ENCODE results near the gene COL4A6.
A peak's percentile ranks its signal among the peaks of the same experiment; 100 is the strongest.

COL4A6 gene

DNA sequence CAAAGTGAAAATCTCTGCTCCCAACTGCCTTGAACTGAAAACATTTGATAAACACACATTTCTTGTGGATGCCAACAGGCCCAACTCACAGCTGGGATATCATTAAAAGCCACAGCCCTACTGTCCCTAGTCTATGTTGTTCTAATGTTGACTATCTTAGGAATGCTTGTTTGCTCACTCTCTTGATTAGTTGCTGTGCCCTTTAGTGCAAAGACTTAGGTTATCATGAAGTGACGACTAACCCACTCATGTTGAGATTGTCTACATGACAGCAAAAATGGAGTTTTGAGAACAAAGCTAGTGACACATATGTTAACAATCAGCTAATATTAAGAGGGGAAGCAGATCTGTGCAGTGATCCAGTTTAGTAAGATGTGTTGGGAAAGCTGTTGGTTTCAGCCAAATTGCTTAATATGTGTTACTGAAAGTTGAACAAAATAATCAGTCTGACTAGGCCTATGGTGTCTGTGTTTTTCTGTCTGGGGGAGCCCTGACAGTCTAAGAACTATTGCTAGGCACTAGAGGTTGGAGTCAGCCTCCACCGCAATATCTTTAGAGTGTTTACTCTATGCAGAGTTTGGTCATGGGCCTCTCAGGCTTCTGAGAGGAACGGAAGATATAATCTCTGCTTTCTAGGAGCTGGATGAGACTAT lies 221.2 kb downstream of the COL4A6 start:
- DNase-seq (ENCODE audit: low spot score) = no peak
- Histone ChIP-seq H3K23ac (ENCODE audit: low read depth, low read length, poor library complexity) (no peak overlapping the region), H3K79me1 (ENCODE audit: low read depth, low read length) (no peaks in the 10 kb centered on the region), H2BK15ac (ENCODE audit: low read length) (no peak overlapping the region), H3K4me3 (ENCODE audit: low read length in 2 of 2) (no peak overlapping the region), H4K8ac (ENCODE audit: low read depth, low read length) (no peak overlapping the region), H3K27ac (replicated peaks; ENCODE audit: low read length) (no peak overlapping the region), H2BK5ac (ENCODE audit: low read length) (no peak overlapping the region), H3K4me2 (ENCODE audit: insufficient read depth, low read length, poor library complexity, severe bottlenecking) (no peak overlapping the region), H3K4ac (ENCODE audit: low read length) (no peak overlapping the region), H4K91ac (ENCODE audit: low read depth, low read length, poor library complexity) (no peak overlapping the region), H2AFZ (ENCODE audit: low read length) (no peak overlapping the region), H3K14ac (ENCODE audit: low read length) (no peak overlapping the region), H3K9ac (ENCODE audit: low read depth, low read length, poor library complexity) (no peak overlapping the region), H3K27me3 (ENCODE audit: control insufficient read depth in 3 of 3, insufficient read depth in 3 of 3, low read depth in 1 of 3, low read length in 3 of 3) (no peaks in the 10 kb centered on the region), H3K36me3 (replicated peaks in 1 of 2; ENCODE audit: control insufficient read depth in 2 of 2, insufficient read depth in 2 of 2, low read length in 2 of 2) (peaks cover 3 to 6% of the 10 kb centered on the region in 2 donors), H3K4me1 (ENCODE audit: control insufficient read depth in 2 of 2, insufficient read depth in 1 of 2, low read depth in 1 of 2, low read length in 2 of 2) (no peaks in the 10 kb centered on the region), H2BK12ac (ENCODE audit: low read length) (no peak overlapping the region), H2AK5ac (ENCODE audit: low read depth, low read length) (no peak overlapping the region), H3K9me3 (replicated peaks in 1 of 2; ENCODE audit: control insufficient read depth in 2 of 2, insufficient read depth in 1 of 2, low read depth in 1 of 2, low read length in 2 of 2) (no peaks in the 10 kb centered on the region), H3K18ac (ENCODE audit: low read length) (no peak overlapping the region), H2BK120ac (ENCODE audit: low read depth, low read length) (no peak overlapping the region)
- no CpG with 5 or more reads among the region's 3 CpGs for WGBS, 2 donors (ENCODE audit: extremely low coverage in 2 of 2, insufficient read length in 2 of 2, insufficient replicate concordance in 1 of 2)

DNA sequence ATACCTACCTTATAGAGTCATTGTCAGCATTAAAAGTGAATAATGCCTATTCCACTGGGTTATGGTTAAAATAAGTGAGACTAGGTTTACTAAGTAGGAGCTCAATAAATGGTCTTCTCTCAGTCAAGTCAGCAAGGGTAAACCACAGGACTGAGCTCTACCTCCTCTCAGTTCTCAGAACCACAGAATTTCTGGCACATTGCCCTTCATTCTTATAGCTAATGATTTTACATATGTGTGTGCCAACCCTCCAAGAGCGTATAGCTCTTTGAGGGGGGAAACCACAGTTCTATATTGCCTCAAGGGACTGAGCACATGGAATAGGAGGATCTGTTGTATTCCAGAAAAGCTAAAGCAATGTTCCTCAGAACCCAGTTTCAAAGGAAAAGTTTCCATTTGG lies 221.8 kb downstream of the COL4A6 start:
- no peak overlapping the region for H3K14ac ChIP-seq (ENCODE audit: low read length)
- no peak for DNase-seq (ENCODE audit: low spot score)
- WGBS, 2 donors (ENCODE audit: extremely low coverage in 2 of 2, insufficient read length in 2 of 2, insufficient replicate concordance in 1 of 2) = no CpG with 5 or more reads among the region's 1 CpG
- no peak overlapping the region for H3K18ac ChIP-seq (ENCODE audit: low read length)
- no peak overlapping the region for H3K9ac ChIP-seq (ENCODE audit: low read depth, low read length, poor library complexity)
- H3K27ac ChIP-seq (replicated peaks; ENCODE audit: low read length) = no peak overlapping the region
- H3K23ac ChIP-seq (ENCODE audit: low read depth, low read length, poor library complexity) = no peak overlapping the region
- H4K8ac ChIP-seq (ENCODE audit: low read depth, low read length) = no peak overlapping the region
- no peaks in the 10 kb centered on the region for H3K27me3 ChIP-seq (ENCODE audit: control insufficient read depth in 3 of 3, insufficient read depth in 3 of 3, low read depth in 1 of 3, low read length in 3 of 3)
- no peaks in the 10 kb centered on the region for H3K9me3 ChIP-seq (replicated peaks in 1 of 2; ENCODE audit: control insufficient read depth in 2 of 2, insufficient read depth in 1 of 2, low read depth in 1 of 2, low read length in 2 of 2)
- H3K4ac ChIP-seq (ENCODE audit: low read length) = no peak overlapping the region
- H4K91ac ChIP-seq (ENCODE audit: low read depth, low read length, poor library complexity) = no peak overlapping the region
- no peak overlapping the region for H3K4me2 ChIP-seq (ENCODE audit: insufficient read depth, low read length, poor library complexity, severe bottlenecking)
- H3K4me3 ChIP-seq (ENCODE audit: low read length in 2 of 2) = no peak overlapping the region
- no peaks in the 10 kb centered on the region for H3K79me1 ChIP-seq (ENCODE audit: low read depth, low read length)
- peaks cover 3 to 6% of the 10 kb centered on the region in 2 donors for H3K36me3 ChIP-seq (replicated peaks in 1 of 2; ENCODE audit: control insufficient read depth in 2 of 2, insufficient read depth in 2 of 2, low read length in 2 of 2)
- no peak overlapping the region for H2AK5ac ChIP-seq (ENCODE audit: low read depth, low read length)
- no peak overlapping the region for H2BK15ac ChIP-seq (ENCODE audit: low read length)
- no peak overlapping the region for H2BK5ac ChIP-seq (ENCODE audit: low read length)
- H3K4me1 ChIP-seq (ENCODE audit: control insufficient read depth in 2 of 2, insufficient read depth in 1 of 2, low read depth in 1 of 2, low read length in 2 of 2) = no peaks in the 10 kb centered on the region
- no peak overlapping the region for H2AFZ ChIP-seq (ENCODE audit: low read length)
- H2BK120ac ChIP-seq (ENCODE audit: low read depth, low read length) = no peak overlapping the region
- no peak overlapping the region for H2BK12ac ChIP-seq (ENCODE audit: low read length)

DNA sequence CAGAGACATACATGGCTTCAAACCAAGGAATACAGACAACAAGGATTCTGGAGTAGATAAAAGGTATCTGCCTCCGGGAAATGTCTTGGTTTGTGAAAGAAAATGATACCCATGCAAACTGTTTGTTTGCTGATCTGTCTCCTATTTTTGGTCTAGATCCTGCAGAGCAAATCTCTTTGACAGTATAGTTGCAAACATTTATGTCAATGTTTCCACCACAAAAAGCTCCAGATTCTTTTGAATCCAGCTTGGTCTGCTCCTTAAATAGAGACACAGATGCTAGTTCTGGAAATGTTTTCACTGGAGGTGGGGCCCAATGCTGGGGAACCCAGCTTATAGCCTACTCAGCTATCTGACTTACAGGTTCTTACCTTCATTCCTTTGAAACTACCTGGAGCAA lies 226.9 kb downstream of the COL4A6 start:
- no peak overlapping the region for H4K8ac ChIP-seq (ENCODE audit: low read depth, low read length)
- H2BK5ac ChIP-seq (ENCODE audit: low read length) = no peak overlapping the region
- H3K4ac ChIP-seq (ENCODE audit: low read length) = no peak overlapping the region
- no peak for DNase-seq (ENCODE audit: low spot score)
- no peak overlapping the region for H2BK12ac ChIP-seq (ENCODE audit: low read length)
- no peak overlapping the region for H3K4me2 ChIP-seq (ENCODE audit: insufficient read depth, low read length, poor library complexity, severe bottlenecking)
- no peak overlapping the region for H3K4me3 ChIP-seq (ENCODE audit: low read length in 2 of 2)
- no peak overlapping the region for H3K27ac ChIP-seq (replicated peaks; ENCODE audit: low read length)
- no peaks in the 10 kb centered on the region for H3K9me3 ChIP-seq (replicated peaks in 1 of 2; ENCODE audit: control insufficient read depth in 2 of 2, insufficient read depth in 1 of 2, low read depth in 1 of 2, low read length in 2 of 2)
- H2AK5ac ChIP-seq (ENCODE audit: low read depth, low read length) = no peak overlapping the region
- no peaks in the 10 kb centered on the region for H3K36me3 ChIP-seq (replicated peaks in 1 of 2; ENCODE audit: control insufficient read depth in 2 of 2, insufficient read depth in 2 of 2, low read length in 2 of 2)
- H2AFZ ChIP-seq (ENCODE audit: low read length) = no peak overlapping the region
- H4K91ac ChIP-seq (ENCODE audit: low read depth, low read length, poor library complexity) = no peak overlapping the region
- H3K4me1 ChIP-seq (ENCODE audit: control insufficient read depth in 2 of 2, insufficient read depth in 1 of 2, low read depth in 1 of 2, low read length in 2 of 2) = peaks cover 9 to 12% of the 10 kb centered on the region in 2 donors
- no peaks in the 10 kb centered on the region for H3K79me1 ChIP-seq (ENCODE audit: low read depth, low read length)
- no peak overlapping the region for H3K18ac ChIP-seq (ENCODE audit: low read length)
- WGBS, 2 donors (ENCODE audit: extremely low coverage in 2 of 2, insufficient read length in 2 of 2, insufficient replicate concordance in 1 of 2) = no CpG with 5 or more reads among the region's 1 CpG
- H2BK15ac ChIP-seq (ENCODE audit: low read length) = no peak overlapping the region
- H2BK120ac ChIP-seq (ENCODE audit: low read depth, low read length) = no peak overlapping the region
- no peak overlapping the region for H3K9ac ChIP-seq (ENCODE audit: low read depth, low read length, poor library complexity)
- H3K23ac ChIP-seq (ENCODE audit: low read depth, low read length, poor library complexity) = no peak overlapping the region
- no peaks in the 10 kb centered on the region for H3K27me3 ChIP-seq (ENCODE audit: control insufficient read depth in 3 of 3, insufficient read depth in 3 of 3, low read depth in 1 of 3, low read length in 3 of 3)
- H3K14ac ChIP-seq (ENCODE audit: low read length) = no peak overlapping the region

DNA sequence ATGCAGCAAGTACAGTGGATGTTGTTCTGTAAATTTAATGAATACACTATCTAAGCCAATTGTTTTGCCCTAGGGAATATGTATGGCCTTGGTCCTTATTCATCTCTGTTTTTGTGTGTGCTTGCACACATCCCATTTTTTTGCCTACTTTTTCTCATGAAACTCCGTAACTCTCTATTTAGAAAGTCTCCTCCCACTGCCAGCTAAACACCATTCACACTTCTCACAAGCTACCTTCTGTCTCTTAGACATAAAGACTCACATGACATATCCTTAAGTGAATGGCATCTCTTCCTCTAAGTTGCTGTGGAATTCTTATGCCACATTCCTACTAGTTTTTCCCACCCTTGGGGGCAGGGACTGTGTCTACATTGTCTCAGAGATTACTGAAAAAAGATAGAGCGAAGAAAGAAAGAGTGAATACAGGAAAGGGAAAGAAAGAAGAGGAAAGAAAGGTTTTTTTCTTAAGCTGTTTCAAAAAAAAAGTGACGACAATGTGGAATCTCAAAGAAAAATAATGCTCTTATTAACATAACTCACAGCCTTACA lies 229.1 kb downstream of the COL4A6 start:
- no peak overlapping the region for H3K4me2 ChIP-seq (ENCODE audit: insufficient read depth, low read length, poor library complexity, severe bottlenecking)
- H3K27me3 ChIP-seq (ENCODE audit: control insufficient read depth in 3 of 3, insufficient read depth in 3 of 3, low read depth in 1 of 3, low read length in 3 of 3) = no peaks in the 10 kb centered on the region
- no peak overlapping the region for H4K8ac ChIP-seq (ENCODE audit: low read depth, low read length)
- H3K4ac ChIP-seq (ENCODE audit: low read length) = no peak overlapping the region
- H2BK120ac ChIP-seq (ENCODE audit: low read depth, low read length) = no peak overlapping the region
- H3K4me3 ChIP-seq (ENCODE audit: low read length in 2 of 2) = no peak overlapping the region
- H4K91ac ChIP-seq (ENCODE audit: low read depth, low read length, poor library complexity) = no peak overlapping the region
- H2BK15ac ChIP-seq (ENCODE audit: low read length) = no peak overlapping the region
- no peak overlapping the region for H2BK12ac ChIP-seq (ENCODE audit: low read length)
- H3K79me1 ChIP-seq (ENCODE audit: low read depth, low read length) = no peaks in the 10 kb centered on the region
- no peaks in the 10 kb centered on the region for H3K9me3 ChIP-seq (replicated peaks in 1 of 2; ENCODE audit: control insufficient read depth in 2 of 2, insufficient read depth in 1 of 2, low read depth in 1 of 2, low read length in 2 of 2)
- H2BK5ac ChIP-seq (ENCODE audit: low read length) = no peak overlapping the region
- H3K27ac ChIP-seq (replicated peaks; ENCODE audit: low read length) = peak overlapping the region; percentile 79
- H3K23ac ChIP-seq (ENCODE audit: low read depth, low read length, poor library complexity) = no peak overlapping the region
- no peaks in the 10 kb centered on the region for H3K36me3 ChIP-seq (replicated peaks in 1 of 2; ENCODE audit: control insufficient read depth in 2 of 2, insufficient read depth in 2 of 2, low read length in 2 of 2)
- no peak overlapping the region for H3K18ac ChIP-seq (ENCODE audit: low read length)
- peaks cover 9 to 12% of the 10 kb centered on the region in 2 donors for H3K4me1 ChIP-seq (ENCODE audit: control insufficient read depth in 2 of 2, insufficient read depth in 1 of 2, low read depth in 1 of 2, low read length in 2 of 2)
- no peak for DNase-seq (ENCODE audit: low spot score)
- no peak overlapping the region for H3K14ac ChIP-seq (ENCODE audit: low read length)
- no peak overlapping the region for H3K9ac ChIP-seq (ENCODE audit: low read depth, low read length, poor library complexity)
- no peak overlapping the region for H2AFZ ChIP-seq (ENCODE audit: low read length)
- no CpG with 5 or more reads among the region's 3 CpGs for WGBS, 2 donors (ENCODE audit: extremely low coverage in 2 of 2, insufficient read length in 2 of 2, insufficient replicate concordance in 1 of 2)
- no peak overlapping the region for H2AK5ac ChIP-seq (ENCODE audit: low read depth, low read length)

All from neuronal stem cell (in vitro differentiated cells).